SK-N-SH treated with all-trans-retinoic acid at 6 μM for 48 hours (cell line): ENCODE measurements around the gene CFAP74.

Experiments used
- BACH2 ChIP-seq: fragments of 250-450 bp; sonication (Bioruptor Pico); IDR thresholded peaks from 2 replicates; pipeline ENCODE4 v1.9.0; 2021; ENCODE audit warnings: mild to moderate bottlenecking, borderline replicate concordance
- CREB5 ChIP-seq: fragments of 250-450 bp; sonication (Bioruptor Pico); IDR thresholded peaks from 2 replicates; pipeline ENCODE4 v1.5.1; 2020; ENCODE audit warnings: low read depth, mild to moderate bottlenecking, moderate library complexity
- CSRNP3 ChIP-seq: fragments of 250-450 bp; sonication (Bioruptor Pico); IDR thresholded peaks from 2 replicates; pipeline ENCODE4 v1.5.1; 2021; ENCODE audit warnings: mild to moderate bottlenecking, moderate library complexity
- ESRRG ChIP-seq: fragments of 250-450 bp; sonication (Bioruptor Pico); IDR thresholded peaks from 2 replicates; pipeline ENCODE4 v1.6.1; 2021; ENCODE audit warnings: mild to moderate bottlenecking
- PATZ1 ChIP-seq: fragments of 250-450 bp; sonication (Bioruptor Pico); IDR thresholded peaks from 2 replicates; pipeline ENCODE4 v1.8.0; 2020; ENCODE audit warnings: mild to moderate bottlenecking, moderate library complexity, borderline replicate concordance
- RARB ChIP-seq: fragments of 250-450 bp; sonication (Bioruptor Pico); IDR thresholded peaks from 2 replicates; pipeline ENCODE4 v1.8.0; 2021; ENCODE audit warnings: mild to moderate bottlenecking, moderate library complexity
- TOX ChIP-seq: fragments of 250-450 bp; sonication (Bioruptor Pico); IDR thresholded peaks from 2 replicates; pipeline ENCODE4 v1.8.0; 2021; ENCODE audit warnings: mild to moderate bottlenecking, moderate library complexity, borderline replicate concordance
- TSHZ2 ChIP-seq: fragments of 250-450 bp; sonication (Bioruptor Pico); IDR thresholded peaks from 2 replicates; pipeline ENCODE4 v1.5.0; 2020; ENCODE audit warnings: mild to moderate bottlenecking, moderate library complexity
- ZC3H10 ChIP-seq: fragments of 250-450 bp; sonication (Bioruptor Pico); IDR thresholded peaks from 2 replicates; pipeline ENCODE4 v1.5.1; 2021; ENCODE audit warnings: mild to moderate bottlenecking, moderate library complexity
- ZFP3 ChIP-seq: fragments of 250-450 bp; sonication (Bioruptor Pico); IDR thresholded peaks from 2 replicates; pipeline ENCODE4 v1.5.0; 2020; ENCODE audit warnings: mild to moderate bottlenecking, moderate library complexity
- ZNF70 ChIP-seq: fragments of 450-650 bp; formaldehyde crosslinking; IDR thresholded peaks from 2 replicates; pipeline ENCODE4 v1.5.0; 2020; ENCODE audit warnings: mild to moderate bottlenecking, moderate library complexity
- ZNF8 ChIP-seq: fragments of 450-650 bp; formaldehyde crosslinking; IDR thresholded peaks from 2 replicates; pipeline ENCODE4 v1.5.0; 2020; ENCODE audit warnings: mild to moderate bottlenecking, moderate library complexity

GRCh38 chr1:1907098-1907736 lies 96.4 kb downstream of the CFAP74 start:
- no peak for TF ChIP-seq ZNF8 (CRISPR knock-in tag)
- TF ChIP-seq TOX, result no peak
- TF ChIP-seq CSRNP3 (CRISPR knock-in tag), result no peak
- no peak for TF ChIP-seq PATZ1 (CRISPR knock-in tag)
- no peak for TF ChIP-seq ZFP3 (CRISPR knock-in tag)
- no peak for TF ChIP-seq RARB (CRISPR knock-in tag)
- no peak for TF ChIP-seq CREB5 (CRISPR knock-in tag)
- TF ChIP-seq BACH2 (CRISPR knock-in tag), result no peak
- TF ChIP-seq ESRRG (CRISPR knock-in tag), result no peak
- TF ChIP-seq ZNF70, result no peak
- no peak for TF ChIP-seq TSHZ2 (CRISPR knock-in tag)
- TF ChIP-seq ZC3H10 (CRISPR knock-in tag), result no peak
